ENCODE results near the gene TDRD7. TPM values are rescaled to one million over a fixed set of nuclear protein-coding genes. Genes with fewer than 3 reads are reported as not detected.

The TDRD7 gene
- total and polyA plus RNA-seq, 9 of the 15 experiments (the other 6 are each of a cell fraction or from before 2014, with no cell fraction given): 2.2 to 7.7 (median 5.2) TPM

DNA sequence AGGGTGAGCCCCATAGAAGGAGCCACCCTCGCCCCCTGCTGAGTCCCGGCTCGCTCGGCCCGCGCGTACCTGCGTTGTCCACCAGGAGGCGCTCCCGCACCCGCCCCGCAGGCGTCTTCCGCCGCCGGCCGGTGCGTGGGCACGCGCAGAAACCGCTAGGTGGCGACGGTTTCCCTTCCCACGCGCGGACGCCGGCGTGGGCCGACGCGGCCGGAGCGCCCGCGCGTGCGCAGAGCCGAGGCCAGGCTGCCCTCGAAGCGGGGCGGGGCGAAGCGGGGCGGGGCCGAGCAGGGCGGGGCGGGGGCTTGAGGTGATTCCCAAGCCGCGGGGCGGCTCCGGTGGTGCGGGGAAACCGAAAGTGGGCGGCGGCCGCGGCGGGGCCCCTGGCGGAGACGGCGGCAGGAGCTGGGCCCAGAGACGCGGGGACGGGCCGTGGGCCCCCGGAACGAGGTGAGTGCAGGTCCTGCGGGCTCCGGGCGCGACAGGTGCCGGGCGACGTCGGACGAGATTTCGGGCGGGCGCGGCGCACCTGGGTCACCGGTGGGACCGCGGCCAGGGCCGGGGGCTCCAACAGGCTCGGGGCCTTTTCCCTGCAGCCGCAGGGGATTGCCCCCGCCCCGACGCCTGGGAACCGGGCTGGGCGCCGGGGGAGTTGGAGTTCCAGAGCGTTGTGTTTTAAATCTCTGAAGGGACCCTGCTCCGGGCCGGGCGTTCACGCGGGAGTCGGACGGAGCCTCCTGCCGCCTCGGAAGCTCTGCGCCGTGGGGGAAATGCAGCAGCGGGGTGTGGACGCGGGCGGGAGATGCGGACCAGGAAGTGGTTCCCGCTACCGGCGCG is at the start of gene TDRD7 (continued):
- TF ChIP-seq, protein P1, sequence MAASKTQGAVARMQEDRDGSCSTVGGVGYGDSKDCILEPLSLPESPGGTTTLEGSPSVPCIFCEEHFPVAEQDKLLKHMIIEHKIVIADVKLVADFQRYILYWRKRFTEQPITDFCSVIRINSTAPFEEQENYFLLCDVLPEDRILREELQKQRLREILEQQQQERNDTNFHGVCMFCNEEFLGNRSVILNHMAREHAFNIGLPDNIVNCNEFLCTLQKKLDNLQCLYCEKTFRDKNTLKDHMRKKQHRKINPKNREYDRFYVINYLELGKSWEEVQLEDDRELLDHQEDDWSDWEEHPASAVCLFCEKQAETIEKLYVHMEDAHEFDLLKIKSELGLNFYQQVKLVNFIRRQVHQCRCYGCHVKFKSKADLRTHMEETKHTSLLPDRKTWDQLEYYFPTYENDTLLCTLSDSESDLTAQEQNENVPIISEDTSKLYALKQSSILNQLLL (CRISPR knock-in tag; IDR thresholded peaks at IDR 0.05; ENCODE audit: borderline replicate concordance): no peak
- TF ChIP-seq TSC22D4 (tag; IDR thresholded peaks at IDR 0.05) (no peak), ETV6 (IDR thresholded peaks at IDR 0.05; ENCODE audit: borderline replicate concordance in 1 of 2, low read depth in 2 of 2, low read length in 1 of 2) (no peak), ETV6 (CRISPR knock-in tag; IDR thresholded peaks at IDR 0.05; ENCODE audit: borderline replicate concordance) (no peak), ILK (tag; IDR thresholded peaks at IDR 0.05; ENCODE audit: borderline replicate concordance, low read depth) (no peak), ESRRA (IDR thresholded peaks at IDR 0.05; ENCODE audit: borderline replicate concordance, low read depth) (peak; percentile 65; the same call in 1 of the 2 replicates), SMC3 (conservative IDR thresholded peaks at IDR 0.05; ENCODE audit: insufficient read depth, low read depth, low read length) (peak; percentile 91), HMG20B (CRISPR knock-in tag; IDR thresholded peaks at IDR 0.05) (no peak), BACH1 (tag; IDR thresholded peaks at IDR 0.05) (no peak), MEF2D (tag; conservative IDR thresholded peaks at IDR 0.05; ENCODE audit: low read depth) (no peak), ZNF766 (CRISPR knock-in tag; conservative IDR thresholded peaks at IDR 0.05) (peak; percentile 61; the same call in 1 of the 2 replicates), ZNF263 (CRISPR knock-in tag; IDR thresholded peaks at IDR 0.05; ENCODE audit: borderline replicate concordance) (no peak; the same call in 1 of the 2 replicates), WHSC1 (IDR thresholded peaks at IDR 0.05; ENCODE audit: low read length) (no peak), BMI1 (IDR thresholded peaks at IDR 0.05; ENCODE audit: low read length) (no peak), ZKSCAN8 (CRISPR knock-in tag; IDR thresholded peaks at IDR 0.05) (no peak), FOS (IDR thresholded peaks at IDR 0.05; ENCODE audit: extremely low read depth, insufficient read length) (no peak), NONO (IDR thresholded peaks at IDR 0.05; ENCODE audit: low read depth in 2 of 2, low read length in 1 of 2) (peak in 1 of 2 experiments; percentile 95; a peak in 2 of 4 replicates), HEY1 (CRISPR knock-in tag; IDR thresholded peaks at IDR 0.05; ENCODE audit: borderline replicate concordance) (no peak), XRCC5 (IDR thresholded peaks at IDR 0.05; ENCODE audit: low read depth, low read length) (peak; percentile 89), TGIF2 (CRISPR knock-in tag; IDR thresholded peaks at IDR 0.05) (0 out of 2 replicates have a peak, but pooled peaks have one; percentile 31), ZNF696 (CRISPR knock-in tag; conservative IDR thresholded peaks at IDR 0.05) (no peak), ARID2 (IDR thresholded peaks at IDR 0.05) (no peak)
- TF ChIP-seq, protein P2, sequence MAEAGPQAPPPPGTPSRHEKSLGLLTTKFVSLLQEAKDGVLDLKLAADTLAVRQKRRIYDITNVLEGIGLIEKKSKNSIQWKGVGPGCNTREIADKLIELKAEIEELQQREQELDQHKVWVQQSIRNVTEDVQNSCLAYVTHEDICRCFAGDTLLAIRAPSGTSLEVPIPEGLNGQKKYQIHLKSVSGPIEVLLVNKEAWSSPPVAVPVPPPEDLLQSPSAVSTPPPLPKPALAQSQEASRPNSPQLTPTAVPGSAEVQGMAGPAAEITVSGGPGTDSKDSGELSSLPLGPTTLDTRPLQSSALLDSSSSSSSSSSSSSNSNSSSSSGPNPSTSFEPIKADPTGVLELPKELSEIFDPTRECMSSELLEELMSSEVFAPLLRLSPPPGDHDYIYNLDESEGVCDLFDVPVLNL (CRISPR knock-in tag; IDR thresholded peaks at IDR 0.05; ENCODE audit: low read depth): no peak
- TF ChIP-seq, protein P3, sequence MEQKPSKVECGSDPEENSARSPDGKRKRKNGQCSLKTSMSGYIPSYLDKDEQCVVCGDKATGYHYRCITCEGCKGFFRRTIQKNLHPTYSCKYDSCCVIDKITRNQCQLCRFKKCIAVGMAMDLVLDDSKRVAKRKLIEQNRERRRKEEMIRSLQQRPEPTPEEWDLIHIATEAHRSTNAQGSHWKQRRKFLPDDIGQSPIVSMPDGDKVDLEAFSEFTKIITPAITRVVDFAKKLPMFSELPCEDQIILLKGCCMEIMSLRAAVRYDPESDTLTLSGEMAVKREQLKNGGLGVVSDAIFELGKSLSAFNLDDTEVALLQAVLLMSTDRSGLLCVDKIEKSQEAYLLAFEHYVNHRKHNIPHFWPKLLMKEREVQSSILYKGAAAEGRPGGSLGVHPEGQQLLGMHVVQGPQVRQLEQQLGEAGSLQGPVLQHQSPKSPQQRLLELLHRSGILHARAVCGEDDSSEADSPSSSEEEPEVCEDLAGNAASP (IDR thresholded peaks at IDR 0.05): no peak

All from K562 (cell line).